ENCODE results near the gene LDLRAD4.

The LDLRAD4 gene

GRCh38 chr18:13464432-13465123 is 246.0 kb downstream of the LDLRAD4 start:
- no peak for TF ChIP-seq REST (IDR thresholded peaks at IDR 0.05; ENCODE audit: low read depth)
- TF ChIP-seq TAF1 (IDR thresholded peaks at IDR 0.05; ENCODE audit: low read depth), result no peak
- TF ChIP-seq TCF12 (IDR thresholded peaks at IDR 0.05; ENCODE audit: low read depth), result no peak
- TF ChIP-seq YY1 (IDR thresholded peaks at IDR 0.05; ENCODE audit: low read depth), result no peak
- no peak for TF ChIP-seq EP300 (IDR thresholded peaks at IDR 0.05; ENCODE audit: borderline replicate concordance)
- TF ChIP-seq CEBPB (IDR thresholded peaks at IDR 0.05), result no peak
- no peak for TF ChIP-seq TEAD4 (IDR thresholded peaks at IDR 0.05)
- no peak for TF ChIP-seq RAD21 (IDR thresholded peaks at IDR 0.05; ENCODE audit: low read depth)
- TF ChIP-seq EGR1 (IDR thresholded peaks at IDR 0.05), result no peak
- no peak for TF ChIP-seq MAX (IDR thresholded peaks at IDR 0.05)
- no peak for TF ChIP-seq NFIC (IDR thresholded peaks at IDR 0.05)
- no peak for TF ChIP-seq ZBTB7A (IDR thresholded peaks at IDR 0.05; ENCODE audit: low read depth)
- no peak for TF ChIP-seq USF1 (IDR thresholded peaks at IDR 0.05)
- TF ChIP-seq CREB1 (IDR thresholded peaks at IDR 0.05; ENCODE audit: low read depth), result no peak

GRCh38 chr18:13465124-13465446 is 246.5 kb downstream of the LDLRAD4 start:
- no peak for TF ChIP-seq TEAD4 (IDR thresholded peaks at IDR 0.05)
- no peak for TF ChIP-seq EGR1 (IDR thresholded peaks at IDR 0.05)
- no peak for TF ChIP-seq ZBTB7A (IDR thresholded peaks at IDR 0.05; ENCODE audit: low read depth)
- TF ChIP-seq TAF1 (IDR thresholded peaks at IDR 0.05; ENCODE audit: low read depth), result no peak
- no peak for TF ChIP-seq YY1 (IDR thresholded peaks at IDR 0.05; ENCODE audit: low read depth)
- no peak for TF ChIP-seq CEBPB (IDR thresholded peaks at IDR 0.05)
- no peak for TF ChIP-seq NFIC (IDR thresholded peaks at IDR 0.05)
- no peak for TF ChIP-seq REST (IDR thresholded peaks at IDR 0.05; ENCODE audit: low read depth)
- no peak for TF ChIP-seq TCF12 (IDR thresholded peaks at IDR 0.05; ENCODE audit: low read depth)
- TF ChIP-seq RAD21 (IDR thresholded peaks at IDR 0.05; ENCODE audit: low read depth), result no peak
- TF ChIP-seq EP300 (IDR thresholded peaks at IDR 0.05; ENCODE audit: borderline replicate concordance), result no peak
- no peak for TF ChIP-seq USF1 (IDR thresholded peaks at IDR 0.05)
- TF ChIP-seq FOXM1 (IDR thresholded peaks at IDR 0.05; ENCODE audit: borderline replicate concordance, low read depth), result no peak

GRCh38 chr18:13465476-13465875 is 246.9 kb downstream of the LDLRAD4 start:
- no peak for TF ChIP-seq YY1 (IDR thresholded peaks at IDR 0.05; ENCODE audit: low read depth)
- no peak for TF ChIP-seq TAF1 (IDR thresholded peaks at IDR 0.05; ENCODE audit: low read depth)
- TF ChIP-seq RAD21 (IDR thresholded peaks at IDR 0.05; ENCODE audit: low read depth), result no peak
- TF ChIP-seq TEAD4 (IDR thresholded peaks at IDR 0.05), result no peak
- TF ChIP-seq ZBTB7A (IDR thresholded peaks at IDR 0.05; ENCODE audit: low read depth), result no peak
- TF ChIP-seq TCF12 (IDR thresholded peaks at IDR 0.05; ENCODE audit: low read depth), result no peak
- no peak for TF ChIP-seq EGR1 (IDR thresholded peaks at IDR 0.05)
- TF ChIP-seq REST (IDR thresholded peaks at IDR 0.05; ENCODE audit: low read depth), result no peak
- no peak for TF ChIP-seq EP300 (IDR thresholded peaks at IDR 0.05; ENCODE audit: borderline replicate concordance)
- TF ChIP-seq CREB1 (IDR thresholded peaks at IDR 0.05; ENCODE audit: low read depth), result no peak
- no peak for TF ChIP-seq USF1 (IDR thresholded peaks at IDR 0.05)

GRCh38 chr18:13470516-13471197 is 252.1 kb downstream of the LDLRAD4 start:
- TF ChIP-seq ZBTB7A (IDR thresholded peaks at IDR 0.05; ENCODE audit: low read depth) (no peak), EP300 (IDR thresholded peaks at IDR 0.05; ENCODE audit: borderline replicate concordance) (no peak), TEAD4 (IDR thresholded peaks at IDR 0.05) (no peak), CEBPB (IDR thresholded peaks at IDR 0.05) (no peak), TCF12 (IDR thresholded peaks at IDR 0.05; ENCODE audit: low read depth) (no peak), NFIC (IDR thresholded peaks at IDR 0.05) (no peak)
